CD4-positive, alpha-beta T cell treated with Interleukin-2 at 100 ng/mL for 4 hours (primary cell): ENCODE data around the gene ARAP3.
A peak's percentile ranks its signal among the peaks of the same experiment; 100 is the strongest.

Source experiments
- DNase-seq: peaks from one replicate; pipeline ENCODE4 v3.0.0-alpha.2; 2020; ENCODE audit warnings: low spot score

ARAP3 gene

DNA sequence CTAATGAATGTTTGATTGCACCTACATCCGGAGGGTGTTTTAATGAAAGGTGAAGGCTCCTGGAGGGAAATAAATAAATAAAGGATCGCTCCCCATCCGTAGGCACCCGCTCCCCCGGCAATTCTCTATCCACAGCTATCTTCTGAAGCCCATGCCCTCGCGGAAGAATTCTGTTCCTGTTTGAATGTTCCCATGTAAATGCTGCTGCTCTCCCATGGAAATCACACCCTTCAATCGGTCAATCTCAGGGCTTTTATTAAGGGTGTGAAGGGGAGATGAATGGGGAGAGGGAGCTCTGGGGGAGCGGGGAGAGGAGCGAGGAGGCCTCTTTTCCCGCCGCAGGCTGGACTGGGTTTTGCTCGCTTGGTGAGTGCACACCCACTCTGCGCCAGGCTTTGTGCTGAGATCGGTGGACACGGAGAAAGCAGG lies 21.1 kb upstream of the ARAP3 start:
- DNase-seq = no peak

DNA sequence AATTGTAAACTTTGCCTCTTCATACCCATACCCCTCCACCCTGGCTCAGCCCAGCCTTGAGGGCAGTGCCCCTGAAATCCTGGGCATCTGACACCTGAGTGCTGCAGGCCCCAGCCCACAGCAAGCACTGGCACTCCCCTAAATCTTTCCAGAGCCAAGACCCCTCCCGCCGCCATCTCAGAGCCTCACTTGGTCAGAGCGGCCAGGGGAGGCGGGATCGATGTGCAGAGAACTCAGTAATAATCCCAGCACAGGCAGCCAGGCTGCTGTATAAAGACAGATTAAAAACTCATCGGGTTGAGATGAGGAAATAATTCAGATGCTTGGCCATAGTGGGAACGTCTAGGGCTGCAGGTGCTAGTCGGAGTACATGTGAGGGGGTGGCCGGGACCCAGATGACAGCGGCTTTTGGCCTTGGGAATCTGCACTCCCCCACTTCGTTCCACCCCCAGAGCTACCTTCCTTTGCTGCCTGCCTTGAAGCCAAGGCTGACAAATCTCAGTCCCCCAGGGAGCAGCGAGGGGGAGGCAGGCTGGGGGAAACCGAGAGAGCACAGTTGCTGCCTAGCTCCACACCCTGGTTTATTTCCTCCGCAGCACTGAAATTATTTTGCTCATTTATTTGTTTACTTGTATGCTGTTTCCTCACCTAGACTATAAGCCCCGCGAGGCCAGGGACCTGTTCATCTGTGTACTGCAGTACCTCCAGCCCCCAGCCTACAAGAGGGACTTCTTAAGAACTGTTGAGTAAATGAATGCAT lies 19.5 kb upstream of the ARAP3 start:
- DNase-seq = peak; percentile 13

DNA sequence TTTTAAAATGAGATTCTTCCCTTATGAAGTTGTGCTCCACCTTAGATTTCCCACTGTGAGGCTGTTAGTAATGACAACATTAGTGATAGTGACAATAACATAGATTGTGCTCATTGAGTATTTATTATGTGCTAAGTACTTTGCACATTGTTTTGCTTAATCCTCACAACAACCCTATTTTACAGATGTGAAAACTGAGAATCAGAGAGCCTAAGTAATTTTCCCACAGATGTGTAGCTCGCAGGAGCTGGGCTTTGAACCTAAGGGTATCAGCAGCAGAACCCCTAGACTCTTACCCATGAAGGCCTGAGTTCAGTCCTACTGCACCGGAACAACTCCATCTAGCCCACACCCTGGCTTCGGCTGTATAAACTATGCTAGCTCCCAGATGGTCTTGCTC lies 15.6 kb upstream of the ARAP3 start:
- no peak for DNase-seq

DNA sequence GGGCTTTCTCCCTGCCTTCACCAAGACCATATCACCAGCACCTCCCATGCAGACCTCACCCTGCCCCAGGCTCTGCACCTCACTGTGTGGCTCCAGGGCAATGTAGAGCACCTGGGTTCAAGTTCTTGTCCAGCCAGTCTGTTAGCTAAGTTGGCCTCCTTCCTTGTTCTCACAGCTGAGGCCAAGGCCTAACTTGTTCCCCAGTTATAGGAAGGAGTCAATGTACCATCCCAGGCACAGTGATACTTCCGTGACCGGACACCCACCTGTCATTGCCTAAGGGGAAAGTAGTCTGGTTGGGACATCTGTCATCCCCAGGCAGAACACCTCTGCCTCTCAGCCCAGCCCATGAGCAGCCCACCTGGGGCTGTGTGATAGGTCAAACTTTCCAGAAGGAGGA lies 14.4 kb upstream of the ARAP3 start:
- no peak for DNase-seq

DNA sequence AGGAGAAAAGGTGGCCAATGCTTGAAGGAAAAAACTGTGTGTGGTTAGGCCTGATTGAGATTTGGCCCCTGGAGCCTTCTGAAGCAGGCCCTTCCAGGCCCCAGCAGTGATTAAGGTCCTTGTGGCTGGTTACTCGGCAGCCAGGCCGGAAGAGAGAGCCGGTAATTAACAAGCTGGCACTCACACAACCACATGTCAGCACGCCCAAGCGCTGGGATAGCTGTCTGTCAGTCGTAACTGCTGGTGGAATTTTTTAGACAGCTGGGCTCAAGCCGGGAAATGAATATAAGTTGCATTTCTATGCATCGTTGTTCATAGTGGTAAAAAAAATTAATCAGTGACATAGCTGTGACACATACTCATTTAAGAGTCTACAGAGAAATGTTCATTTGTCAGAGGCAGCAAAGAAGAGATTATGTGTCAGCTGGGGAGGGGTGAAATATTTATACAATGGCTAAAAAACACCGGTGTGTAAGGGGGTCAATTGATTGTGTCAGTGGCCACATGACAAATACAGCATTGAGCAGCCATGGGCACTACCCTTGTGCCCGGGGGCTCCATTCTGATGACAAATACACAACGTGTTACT lies 13.7 kb upstream of the ARAP3 start:
- no peak for DNase-seq

DNA sequence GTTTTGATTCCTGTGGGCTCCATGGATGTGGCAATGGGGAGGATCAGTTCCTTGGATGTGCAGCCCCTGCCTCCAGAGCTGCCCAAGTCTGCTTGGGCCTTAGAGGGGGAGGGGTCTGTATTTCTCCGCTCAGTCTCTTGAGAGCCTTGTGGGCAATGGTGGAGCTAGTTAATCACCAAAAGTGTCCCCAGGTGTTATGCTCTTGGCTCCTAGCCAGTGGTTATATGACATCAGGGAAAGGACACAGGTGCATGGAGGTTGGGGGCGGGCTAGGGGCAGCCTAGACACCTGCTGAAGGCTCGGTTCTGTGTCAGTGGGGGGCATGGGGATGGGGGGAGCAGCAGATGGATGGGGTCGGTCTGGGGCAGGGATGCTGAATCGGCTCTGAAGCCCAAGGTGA lies 12.4 kb upstream of the ARAP3 start:
- DNase-seq = no peak

DNA sequence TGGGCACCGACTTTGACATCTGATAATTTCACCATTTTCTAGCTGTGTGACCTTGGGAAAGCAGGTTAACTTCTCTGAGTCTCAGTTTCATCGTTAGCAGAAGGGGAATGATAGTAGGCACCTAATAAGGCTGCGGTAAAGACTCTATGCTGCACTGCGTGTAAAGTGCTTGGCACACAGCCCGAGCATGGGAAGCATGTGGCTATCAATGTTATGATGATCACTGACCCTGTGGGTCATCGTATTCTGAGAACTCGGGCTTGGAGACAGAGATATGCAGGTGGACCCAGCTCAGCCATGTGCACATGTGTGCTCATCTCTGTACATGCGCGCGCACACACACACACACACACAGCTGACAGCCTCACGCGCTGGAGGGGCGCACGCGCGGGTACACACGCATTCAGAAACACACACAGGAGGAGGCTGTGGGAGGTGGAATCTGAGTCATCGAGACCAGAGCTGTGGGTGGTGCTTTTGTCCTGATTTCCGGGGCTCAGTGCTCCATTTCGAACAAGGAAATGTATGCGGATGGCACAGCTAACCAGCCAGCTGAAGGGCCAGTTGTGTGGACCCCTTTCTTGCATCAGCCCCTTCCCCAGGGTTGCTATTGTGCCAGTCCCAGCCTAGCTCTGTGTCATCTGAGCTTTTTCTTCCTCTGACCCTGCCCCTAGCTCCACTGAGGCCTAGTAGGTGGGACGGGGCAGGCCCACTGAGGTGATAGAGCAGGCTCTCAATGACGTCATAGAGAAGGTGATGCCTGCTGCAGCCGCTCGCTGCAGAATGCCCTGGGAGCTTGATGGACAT lies 11.1 kb upstream of the ARAP3 start:
- peak; percentile 84 for DNase-seq

DNA sequence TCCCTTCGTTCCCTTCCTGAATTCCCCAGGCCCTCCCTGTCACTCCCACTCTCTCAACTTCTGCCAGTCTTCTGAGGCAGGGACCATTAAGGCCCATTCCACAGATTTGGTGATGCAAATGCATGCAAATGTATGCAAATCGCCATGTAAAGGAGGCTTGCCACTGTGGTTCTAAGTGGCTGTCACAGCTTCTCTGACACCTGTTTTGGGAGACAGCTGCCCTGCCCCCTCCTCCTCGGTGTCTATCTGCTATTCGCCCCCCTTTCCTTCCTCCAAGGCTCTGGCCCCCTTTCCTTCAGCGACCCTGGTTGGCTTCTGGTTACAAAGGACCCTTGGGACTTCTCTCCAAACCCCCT lies 10.5 kb upstream of the ARAP3 start:
- no peak for DNase-seq

DNA sequence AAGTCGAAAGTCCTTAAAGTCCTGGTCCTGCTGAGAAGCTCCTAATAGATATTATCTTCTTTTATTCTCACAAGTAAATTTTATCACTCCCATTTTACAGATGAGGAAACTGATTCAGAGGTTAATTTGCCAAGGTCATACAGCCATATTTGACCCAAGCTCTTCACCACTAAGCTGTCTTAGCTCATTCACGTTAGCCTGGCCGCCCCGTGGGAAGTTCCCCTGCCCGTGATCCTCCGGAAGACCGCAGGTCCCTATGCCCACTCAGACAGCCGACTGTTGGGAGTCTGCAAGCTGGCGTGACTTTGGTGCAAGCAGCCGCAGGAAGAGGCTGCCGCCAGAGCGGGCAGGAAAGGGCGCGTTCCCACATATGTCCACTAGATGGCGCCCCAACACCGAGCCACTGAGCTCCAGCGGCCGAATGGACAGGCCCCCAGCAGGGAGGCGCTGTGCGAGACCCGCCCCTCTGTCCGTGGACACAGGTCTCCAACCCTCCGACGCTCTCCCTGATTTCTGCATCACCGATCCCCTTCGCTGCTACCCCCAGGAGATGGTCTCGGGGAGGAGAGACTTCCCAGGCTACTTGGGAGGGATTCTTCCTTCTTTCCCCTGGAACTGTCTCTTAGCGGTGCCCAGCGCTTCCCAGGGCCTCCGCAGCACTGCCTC lies 10.0 kb upstream of the ARAP3 start:
- peak; percentile 88 for DNase-seq

DNA sequence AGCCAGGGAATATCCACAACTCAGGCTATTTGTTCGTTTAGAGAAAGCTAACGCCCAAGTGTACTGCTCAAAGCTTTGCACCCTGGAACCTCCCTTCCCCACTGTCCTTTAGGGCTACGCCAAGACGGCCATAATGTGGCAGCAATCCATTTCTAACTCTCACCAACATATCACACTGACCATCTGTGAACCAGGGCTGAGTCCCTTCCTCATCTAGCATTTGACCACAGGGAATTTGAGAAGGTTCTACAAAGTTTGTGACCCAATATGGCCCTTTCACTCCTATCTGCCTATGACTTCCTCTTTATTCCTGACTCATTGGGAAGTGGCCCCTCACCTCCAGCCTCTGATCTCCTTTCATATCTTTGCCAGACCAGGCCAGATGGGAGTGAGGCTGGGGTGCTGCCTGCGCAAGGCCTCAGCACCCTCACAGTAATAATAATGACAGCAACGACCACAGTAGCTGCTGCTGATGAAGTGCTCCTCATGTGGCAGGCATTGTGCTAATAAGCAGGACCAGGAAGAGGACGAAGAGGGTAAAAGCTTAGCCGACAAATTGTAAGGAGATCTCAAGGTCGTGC lies 9.3 kb upstream of the ARAP3 start:
- no peak for DNase-seq

DNA sequence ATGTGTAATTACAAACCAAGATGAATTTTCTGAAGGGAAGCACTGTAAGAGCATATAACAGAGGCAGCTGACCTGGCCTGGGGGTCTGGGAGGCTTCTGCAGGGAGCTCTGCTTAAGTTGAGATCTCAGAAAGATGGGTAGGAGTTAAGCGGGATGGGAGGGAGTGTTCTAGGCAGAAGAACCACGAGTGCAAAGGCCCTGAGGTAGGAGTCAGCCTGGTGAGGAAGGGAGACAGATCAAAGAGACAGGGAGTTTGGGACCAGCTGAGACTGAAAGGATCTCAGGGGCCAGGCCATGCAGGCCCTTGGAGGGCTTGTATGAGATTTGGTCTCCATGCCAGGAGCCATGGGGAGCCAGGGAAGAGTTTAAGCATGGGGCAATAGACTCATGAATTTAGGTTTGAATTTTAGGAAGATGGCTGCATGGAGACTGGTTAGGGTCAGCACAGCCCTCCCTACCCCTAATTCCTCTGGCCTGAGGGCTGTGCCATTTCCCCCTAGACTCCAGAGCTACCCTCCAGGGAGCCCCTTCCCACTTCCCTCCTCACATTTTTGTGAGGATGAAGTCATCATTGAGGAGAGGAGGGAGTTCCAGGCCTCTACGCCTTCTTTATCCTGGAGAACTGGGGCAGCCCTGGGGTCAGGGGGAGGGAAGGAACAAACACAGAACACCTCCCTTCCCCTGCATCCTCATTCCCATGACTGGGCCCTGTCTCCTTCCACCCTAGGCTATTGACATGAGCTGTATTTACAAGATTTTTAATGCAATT lies 4.8 kb upstream of the ARAP3 start:
- no peak for DNase-seq

DNA sequence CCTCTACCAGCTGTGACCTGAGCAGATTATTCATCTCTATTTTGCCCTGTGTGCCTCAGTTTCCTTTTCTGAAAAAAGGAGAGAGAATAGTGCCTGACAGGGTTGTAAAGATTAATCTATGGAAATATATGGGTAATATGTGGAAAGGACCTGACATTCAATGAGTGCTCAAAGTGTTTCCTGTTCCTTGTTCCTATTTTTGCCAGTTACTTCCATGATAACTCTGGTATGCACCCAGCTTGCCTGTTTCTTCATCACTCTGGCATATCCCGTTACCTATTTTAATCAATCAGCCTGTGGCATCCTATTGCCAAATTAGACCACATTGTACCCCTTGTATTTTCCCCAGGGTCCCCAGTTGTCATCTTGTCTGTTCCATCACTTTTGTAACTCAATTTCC lies 3.6 kb upstream of the ARAP3 start:
- no peak for DNase-seq

DNA sequence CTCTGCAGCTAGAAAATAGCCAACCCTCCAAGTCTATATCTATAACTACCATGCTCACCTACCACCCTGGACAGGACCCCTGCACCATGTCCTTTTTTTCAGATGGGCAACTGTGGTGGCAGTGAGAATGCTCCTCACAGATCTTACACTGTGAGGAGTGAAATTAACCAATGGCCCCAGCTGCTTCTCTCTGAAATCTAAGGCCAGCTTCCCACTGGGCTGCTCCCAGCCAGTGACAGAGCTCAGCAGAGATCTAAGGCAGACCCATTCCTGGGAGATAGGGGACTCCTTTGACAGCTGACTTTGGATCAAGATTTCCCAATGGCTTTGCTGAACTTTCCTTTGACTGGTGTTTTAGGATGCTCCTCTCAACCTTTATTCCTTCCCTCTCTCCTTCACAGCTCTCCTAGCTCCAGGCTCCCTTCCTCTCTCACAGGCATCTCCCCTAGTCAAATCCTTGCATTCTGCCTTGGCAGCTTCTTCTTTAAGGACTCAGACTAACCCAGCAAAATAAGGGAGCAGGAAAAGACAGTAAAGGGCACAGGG lies 1.6 kb upstream of the ARAP3 start:
- DNase-seq = no peak

DNA sequence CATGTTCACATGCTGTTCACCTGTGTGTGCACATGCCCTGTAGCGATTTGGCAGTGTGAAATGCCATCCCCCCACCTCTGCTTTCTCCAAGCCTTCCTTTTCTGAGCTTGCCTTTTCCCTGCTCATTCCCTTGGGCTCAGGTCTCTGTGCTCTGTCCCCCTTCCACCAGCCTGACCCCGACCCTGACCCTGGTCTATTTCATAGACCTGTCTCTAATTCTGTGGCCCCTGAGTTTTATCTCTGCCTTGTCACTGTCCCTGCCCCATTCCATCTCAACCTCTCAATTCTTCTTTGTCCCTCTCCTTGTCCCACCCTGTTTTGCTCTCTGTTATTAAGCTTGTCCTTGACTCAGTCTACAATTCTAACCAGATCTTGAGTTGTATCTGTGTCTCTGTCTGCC lies 735 bp downstream of the ARAP3 start:
- DNase-seq = no peak

DNA sequence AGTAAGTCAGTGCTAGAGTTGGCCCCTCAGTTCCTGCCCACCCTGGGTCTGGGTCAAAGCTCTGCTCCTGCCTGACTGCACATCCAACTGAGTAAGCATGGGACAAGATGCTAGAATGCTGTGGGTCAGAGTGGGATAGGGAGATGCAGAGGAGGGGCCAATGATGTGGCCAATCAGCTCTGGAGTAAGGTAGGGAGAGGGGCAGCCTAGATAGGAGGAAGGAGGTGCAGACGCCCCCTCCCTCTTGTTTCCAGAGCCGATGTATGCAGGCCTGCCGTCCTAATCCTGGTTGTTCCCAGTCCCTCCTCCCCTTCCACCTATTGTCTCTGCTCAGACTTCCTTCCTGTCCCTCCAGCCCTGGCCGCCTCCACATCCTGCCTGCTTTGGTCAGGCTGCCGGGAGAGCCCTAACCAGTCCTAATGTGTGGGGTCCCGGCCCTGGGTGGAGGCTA lies 1.3 kb downstream of the ARAP3 start:
- no peak for DNase-seq

DNA sequence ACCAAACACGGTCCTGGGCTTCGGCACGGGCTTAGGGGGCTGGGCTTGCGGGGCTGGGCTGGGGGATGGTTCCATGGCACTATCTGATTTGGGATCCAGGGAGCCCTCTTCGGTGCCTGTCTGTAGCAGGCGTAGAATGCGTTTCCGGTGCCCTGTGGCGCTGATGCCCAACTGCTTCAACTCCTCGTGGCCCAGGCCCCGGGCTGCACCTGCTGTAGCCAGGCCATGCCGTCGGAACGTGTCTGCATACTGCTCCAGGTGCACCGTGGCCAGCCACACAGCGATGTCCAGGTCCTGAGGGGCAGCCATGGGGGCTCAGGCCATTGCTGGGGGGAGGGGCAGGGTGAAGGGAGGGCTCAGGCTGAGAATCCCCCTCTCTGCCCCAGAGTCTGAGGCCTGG lies 1.9 kb downstream of the ARAP3 start:
- DNase-seq = no peak

DNA sequence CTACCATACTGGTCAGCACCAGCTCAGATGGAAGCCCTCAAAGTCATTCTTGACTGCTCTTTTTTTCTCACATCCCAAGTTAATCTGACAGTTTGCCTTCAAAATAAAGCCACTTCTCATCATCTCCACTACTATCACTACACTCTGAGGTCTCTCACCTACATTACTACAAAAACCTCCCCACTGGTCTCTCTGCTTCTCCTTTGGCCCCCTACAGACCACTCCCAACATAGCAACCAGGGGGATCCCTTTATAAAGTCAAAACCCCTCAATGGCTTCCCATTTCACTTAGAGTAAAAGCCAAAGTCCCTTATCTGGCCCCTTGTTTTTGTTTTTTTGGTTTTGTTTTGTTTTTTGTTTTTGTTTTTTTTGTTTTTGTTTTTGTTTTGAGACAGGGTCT lies 4.6 kb downstream of the ARAP3 start:
- no peak for DNase-seq

DNA sequence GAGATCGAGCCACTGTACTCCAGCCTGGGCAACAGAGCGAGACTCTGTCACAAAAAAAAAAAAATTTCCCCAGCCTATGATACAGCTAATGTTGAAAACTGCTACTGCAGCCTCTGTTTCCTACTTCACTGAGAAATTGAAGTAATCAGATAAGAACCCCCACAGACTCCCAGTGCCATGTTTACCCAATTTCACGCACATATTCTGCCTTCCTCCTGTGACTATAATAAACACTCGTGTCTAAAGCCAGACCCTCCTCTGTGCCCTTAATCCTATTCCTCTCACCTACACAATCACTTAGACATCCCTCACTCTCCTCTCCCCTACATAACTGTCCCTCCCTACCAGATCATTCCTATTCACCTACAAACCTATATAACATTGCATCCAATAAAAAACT lies 6.4 kb downstream of the ARAP3 start:
- DNase-seq = no peak

DNA sequence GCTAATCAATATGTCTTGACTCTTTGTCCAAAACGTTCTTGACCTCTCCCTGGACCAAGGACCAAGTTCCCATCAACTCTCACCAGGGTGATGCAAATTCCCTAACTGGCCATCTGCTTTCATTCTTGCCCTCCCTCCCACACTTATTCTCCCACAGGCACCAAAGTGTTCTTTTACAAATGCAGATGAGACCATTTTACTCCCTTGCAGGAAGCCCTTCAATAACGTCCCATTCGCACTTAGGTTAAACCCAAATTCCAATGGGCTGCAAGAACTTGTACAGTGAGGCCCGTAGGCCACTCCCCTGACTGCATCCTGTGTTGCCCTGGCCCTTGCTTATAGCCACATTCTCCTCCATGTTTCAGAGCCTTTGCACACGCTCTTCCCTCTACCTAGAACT lies 7.3 kb downstream of the ARAP3 start:
- no peak for DNase-seq

DNA sequence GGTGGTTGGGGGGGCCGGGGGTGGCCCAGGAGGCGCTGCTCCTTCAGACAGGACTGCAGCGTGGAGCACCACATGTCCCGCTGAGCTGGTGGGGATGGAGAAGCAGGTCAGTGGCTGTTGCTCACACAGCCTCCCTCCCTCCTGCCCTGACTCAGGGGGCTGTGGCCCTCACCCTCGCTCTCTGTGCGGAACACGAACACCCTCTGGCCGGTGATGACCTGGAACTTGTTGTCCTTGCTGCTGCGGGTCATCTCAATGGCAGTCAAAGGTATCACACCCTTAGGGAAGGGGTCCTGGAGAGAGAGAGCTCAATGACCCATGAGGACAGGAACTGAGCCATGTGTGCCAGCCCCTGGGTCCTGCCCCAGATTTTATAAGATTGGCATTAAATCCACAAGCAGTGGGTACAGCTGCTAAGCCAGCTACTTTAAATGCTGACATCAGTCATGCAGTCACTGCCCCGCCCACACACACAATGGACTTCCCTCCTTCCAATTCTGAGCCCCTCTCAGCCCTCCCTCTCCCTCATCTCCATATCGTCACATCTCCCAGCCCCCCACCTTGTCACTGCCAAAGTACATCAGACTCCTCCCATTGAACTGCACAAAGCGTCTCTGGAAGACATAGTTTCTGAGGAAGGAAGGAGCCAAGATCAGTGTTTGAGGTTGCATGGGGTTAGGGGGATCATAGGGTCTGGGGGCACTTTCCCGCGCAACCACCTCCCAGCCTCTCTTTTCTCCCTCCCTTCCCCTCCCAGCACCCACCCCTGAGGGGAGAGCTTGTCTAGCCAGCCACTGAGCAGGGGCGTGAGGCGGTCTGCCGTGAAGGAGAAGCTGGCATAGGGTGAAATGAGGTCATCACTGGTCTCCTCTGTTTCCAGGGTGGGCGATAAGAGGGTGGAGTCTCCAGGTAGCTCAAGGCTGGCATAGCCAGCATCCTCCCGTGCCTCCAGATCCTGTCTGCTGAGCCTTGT lies 8.9 kb downstream of the ARAP3 start:
- no peak for DNase-seq
